GM12865 (cell line): ENCODE results near the gene PLEKHG7.

ENCODE experiments used
- DNase-seq: peaks from one replicate; pipeline ENCODE4 v3.0.0; 2010; ENCODE audit warnings: low read depth
- H3K4me3 ChIP-seq: 2 replicates; pipeline ENCODE4 v1.5.1; 2011; ENCODE audit warnings: mild to moderate bottlenecking, low read depth, low read length, control low read depth
- CTCF ChIP-seq: IDR thresholded peaks from 2 replicates; pipeline ENCODE4 v1.5.1; 2011; ENCODE audit warnings: low read length, control low read depth, low read depth, inconsistent platforms; ENCODE audit not compliant: insufficient read depth; ENCODE audit errors: missing control alignments

PLEKHG7 gene

GRCh38 chr12:92706594-92706993 lies 3.8 kb downstream of the PLEKHG7 start:
- no peak overlapping the region for H3K4me3 ChIP-seq
- no peak for TF ChIP-seq CTCF
- no peak for DNase-seq

GRCh38 chr12:92707926-92708325 lies 5.1 kb downstream of the PLEKHG7 start:
- H3K4me3 ChIP-seq: no peak overlapping the region

GRCh38 chr12:92715625-92716024 lies 12.8 kb downstream of the PLEKHG7 start:
- no peak overlapping the region for H3K4me3 ChIP-seq
- no peak for TF ChIP-seq CTCF
- DNase-seq: no peak

More at GRCh38 chr12:92707926-92708325, 5.1 kb downstream of the PLEKHG7 start:
- no peak for DNase-seq
- no peak for TF ChIP-seq CTCF

GRCh38 chr12:92717202-92717601 lies 14.4 kb downstream of the PLEKHG7 start:
- no peak overlapping the region for H3K4me3 ChIP-seq
- no peak for TF ChIP-seq CTCF
- DNase-seq: no peak

- no peak overlapping the region for H3K4me3 ChIP-seq
- TF ChIP-seq CTCF: no peak
- no peak for DNase-seq
Observed at GRCh38 chr12:92718483-92718990, 15.7 kb downstream of the PLEKHG7 start.

GRCh38 chr12:92719674-92720073 lies 16.9 kb downstream of the PLEKHG7 start:
- no peak overlapping the region for H3K4me3 ChIP-seq
- no peak for DNase-seq
- TF ChIP-seq CTCF: no peak

GRCh38 chr12:92721130-92721529 lies 18.3 kb downstream of the PLEKHG7 start:
- TF ChIP-seq CTCF: no peak
- no peak for DNase-seq
- H3K4me3 ChIP-seq: no peak overlapping the region
